Measurements from ENCODE around the gene PTPRT.

- no peak for TF ChIP-seq CTCF (conservative IDR thresholded peaks at IDR 0.05; ENCODE audit: low read depth, low read length)
- no peak for TF ChIP-seq SMC3 (IDR thresholded peaks at IDR 0.05; ENCODE audit: low read depth, low read length)
- no peak for TF ChIP-seq POLR2A (IDR thresholded peaks at IDR 0.05; ENCODE audit: low read depth, low read length)
- TF ChIP-seq CEBPB (IDR thresholded peaks at IDR 0.05; ENCODE audit: low read depth, low read length) = no peak
- no peak for TF ChIP-seq BHLHE40 (IDR thresholded peaks at IDR 0.05; ENCODE audit: low read depth, low read length)
- no peak for TF ChIP-seq FOS (IDR thresholded peaks at IDR 0.05; ENCODE audit: low read depth, low read length)
- TF ChIP-seq MAFK (IDR thresholded peaks at IDR 0.05; ENCODE audit: low read depth, low read length) = no peak
- TF ChIP-seq ELK1 (IDR thresholded peaks at IDR 0.05; ENCODE audit: borderline replicate concordance, low read depth, low read length) = no peak
Observed at GRCh38 chr20:43171930-43172329, 17.8 kb downstream of the PTPRT start.

Measured in IMR-90 (cell line).